Mesenchymal stem cell (in vitro differentiated cells and primary cell): ENCODE data around the gene UBAC2.
"Not testable (repeated sequence)": the region's sequence is repeated elsewhere in the genome, so short reads cannot be mapped to it uniquely, and the experiment has no call there.

Experiments
- DNase-seq: peaks from one replicate; pipeline ENCODE4 v3.0.0-alpha.2; 2013
- H2AFZ ChIP-seq: one replicate; pipeline ENCODE4 v1.6.1; 2013; ENCODE audit warnings: low read depth, mild to moderate bottlenecking, control low read depth, inconsistent platforms, low read length, moderate library complexity
- H2AK5ac ChIP-seq: 2 replicates; pipeline ENCODE4 v1.6.1; 2013; ENCODE audit warnings: low read length, moderate library complexity, mild to moderate bottlenecking, inconsistent platforms; ENCODE audit not compliant: severe bottlenecking
- H2BK120ac ChIP-seq: one replicate; pipeline ENCODE4 v1.6.1; 2013; ENCODE audit warnings: low read depth, mild to moderate bottlenecking, inconsistent platforms, low read length, moderate library complexity
- H2BK12ac ChIP-seq, 2 experiments: one replicate each; pipeline ENCODE4 v1.6.1; 2013; ENCODE audit warnings: inconsistent platforms in 2 of 2, low read length in 2 of 2, mild to moderate bottlenecking in 2 of 2, moderate library complexity in 2 of 2, control low read depth in 1 of 2
- H2BK15ac ChIP-seq: one replicate; pipeline ENCODE4 v1.6.1; 2013; ENCODE audit warnings: mild to moderate bottlenecking, low read depth, inconsistent platforms; ENCODE audit not compliant: poor library complexity, severe bottlenecking
- H2BK5ac ChIP-seq: 2 replicates; pipeline ENCODE4 v1.6.1; 2013; ENCODE audit warnings: low read depth, mild to moderate bottlenecking, low read length, control low read depth, inconsistent platforms; ENCODE audit not compliant: poor library complexity, severe bottlenecking
- H3K14ac ChIP-seq, 2 experiments: one replicate each; pipeline ENCODE4 v1.6.1; 2013; ENCODE audit warnings: inconsistent platforms in 2 of 2, low read length in 2 of 2, control low read depth in 1 of 2, mild to moderate bottlenecking in 1 of 2, moderate library complexity in 1 of 2
- H3K18ac ChIP-seq, 2 experiments: one replicate each; pipeline ENCODE4 v1.6.1; 2013; ENCODE audit warnings: inconsistent platforms in 2 of 2, low read length in 2 of 2, control low read depth in 1 of 2, low read depth in 1 of 2, mild to moderate bottlenecking in 1 of 2
- H3K23ac ChIP-seq, 2 experiments: one replicate each; pipeline ENCODE4 v1.6.1; 2013; ENCODE audit warnings: inconsistent platforms in 2 of 2, low read length in 2 of 2, mild to moderate bottlenecking in 2 of 2, moderate library complexity in 2 of 2, control low read depth in 1 of 2
- H3K27ac ChIP-seq: 2 replicates; pipeline ENCODE4 v1.5.1; 2013; ENCODE audit warnings: mild to moderate bottlenecking, moderate library complexity, low read length, control low read depth, inconsistent platforms; ENCODE audit not compliant: poor library complexity, severe bottlenecking
- H3K27me3 ChIP-seq, 2 experiments: 2 replicates each; pipeline versions ENCODE4 v1.6.1 to v1.7.0; 2013; ENCODE audit warnings: low read length in 2 of 2, mild to moderate bottlenecking in 2 of 2, moderate library complexity in 2 of 2, control low read depth in 1 of 2, inconsistent platforms in 1 of 2; ENCODE audit not compliant: control insufficient read depth in 1 of 2, insufficient read depth in 1 of 2
- H3K36me3 ChIP-seq, 2 experiments: 2 replicates each; pipeline versions ENCODE4 v1.6.1 to v1.7.0; 2013; ENCODE audit warnings: low read length in 2 of 2, control low read depth in 1 of 2, inconsistent platforms in 1 of 2, low read depth in 1 of 2, mild to moderate bottlenecking in 1 of 2; ENCODE audit not compliant: insufficient read depth in 2 of 2, control insufficient read depth in 1 of 2
- H3K4ac ChIP-seq, 2 experiments: one replicate each; pipeline ENCODE4 v1.6.1; 2013; ENCODE audit warnings: inconsistent platforms in 2 of 2, low read length in 2 of 2, mild to moderate bottlenecking in 2 of 2, moderate library complexity in 2 of 2, control low read depth in 1 of 2, low read depth in 1 of 2
- H3K4me1 ChIP-seq: 2 replicates; pipeline ENCODE4 v1.6.1; 2013; ENCODE audit warnings: low read depth, low read length, control low read depth; ENCODE audit not compliant: control insufficient read depth, insufficient read depth
- H3K4me2 ChIP-seq: 2 replicates; pipeline ENCODE4 v1.6.1; 2013; ENCODE audit warnings: low read length, mild to moderate bottlenecking, inconsistent platforms; ENCODE audit not compliant: poor library complexity, severe bottlenecking
- H3K4me3 ChIP-seq, 2 experiments: 2 replicates each; pipeline versions ENCODE4 v1.5.1 to v1.7.0; 2013; ENCODE audit warnings: low read length in 2 of 2, mild to moderate bottlenecking in 2 of 2, control low read depth in 1 of 2, low read depth in 1 of 2; ENCODE audit not compliant: insufficient read depth in 1 of 2
- H3K79me1 ChIP-seq: replicated peaks from 2 replicates; pipeline ENCODE4 v1.6.1; 2013; ENCODE audit warnings: mild to moderate bottlenecking, control low read depth, low read length, inconsistent platforms; ENCODE audit not compliant: poor library complexity, severe bottlenecking
- H3K9ac ChIP-seq: 2 replicates; pipeline ENCODE4 v1.7.0; 2013; ENCODE audit warnings: mild to moderate bottlenecking, low read length, moderate library complexity
- H3K9me3 ChIP-seq: 2 replicates; pipeline ENCODE4 v1.7.0; 2013; ENCODE audit warnings: mild to moderate bottlenecking, low read length; ENCODE audit not compliant: control insufficient read depth
- H4K8ac ChIP-seq: one replicate; pipeline ENCODE4 v1.6.1; 2013; ENCODE audit warnings: inconsistent platforms, mild to moderate bottlenecking, low read length, moderate library complexity
- H4K91ac ChIP-seq: one replicate; pipeline ENCODE4 v1.6.1; 2013; ENCODE audit warnings: mild to moderate bottlenecking, low read length, inconsistent platforms
- WGBS: methylation state at CpG from one replicate; pipeline ENCODE4 v1.1.7; 2013; ENCODE audit warnings: mixed read lengths; 5-methylcytosine and 5-hydroxymethylcytosine counted together

UBAC2 gene

DNA sequence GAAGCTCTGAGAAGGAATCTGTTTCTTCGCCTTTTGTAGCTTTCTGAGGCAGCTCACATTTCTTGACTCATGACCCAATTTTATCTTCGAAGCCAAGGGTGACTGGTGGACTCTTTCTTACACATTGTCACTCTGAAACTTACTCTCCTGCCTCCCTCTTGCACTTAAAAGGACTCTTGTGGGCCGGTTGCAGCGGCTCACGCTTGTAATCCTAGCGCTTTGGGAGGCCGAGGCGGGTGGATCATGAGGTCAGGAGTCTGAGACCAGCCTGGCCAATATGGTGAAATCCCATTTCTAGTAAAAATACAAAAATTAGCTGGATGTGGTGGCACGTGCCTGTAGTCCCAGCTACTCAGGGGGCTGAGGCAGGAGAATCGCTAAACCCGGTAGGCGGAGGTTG lies 29.9 kb downstream of the UBAC2 start:
- not testable (repeated sequence) for DNase-seq, H2BK15ac ChIP-seq
- peaks cover 13% of the 10 kb centered on the region for H3K4me1 ChIP-seq

DNA sequence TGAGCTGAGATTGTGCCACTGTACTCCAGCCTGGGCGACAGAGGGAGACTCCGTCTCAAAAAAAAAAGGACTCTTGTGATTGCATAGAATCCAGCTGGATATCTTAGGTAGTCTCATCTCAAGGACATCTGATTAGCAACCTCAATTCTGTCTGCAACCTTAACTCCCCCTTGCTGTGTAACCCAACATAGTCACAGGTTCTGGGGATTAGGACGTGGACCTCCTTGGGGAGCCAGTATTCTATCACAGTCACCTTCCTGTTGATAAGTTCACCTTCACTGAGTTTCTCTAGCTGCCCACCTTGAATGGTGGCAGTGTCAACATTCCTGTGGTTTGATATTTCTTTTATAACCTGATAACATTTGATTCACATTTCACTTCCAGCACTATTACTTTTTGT lies 30.3 kb downstream of the UBAC2 start:
- Histone ChIP-seq H2BK5ac (no peak overlapping the region), H3K9ac (no peak overlapping the region), H2BK15ac (no peak overlapping the region), H3K9me3 (no peaks in the 10 kb centered on the region), H2BK120ac (no peak overlapping the region), H3K36me3 (peaks cover 0 to 3% of the 10 kb centered on the region in 2 experiments), H3K4me3 (no peak overlapping the region), H4K8ac (no peak overlapping the region), H2AFZ (no peak overlapping the region), H3K18ac (no peak overlapping the region), H3K27me3 (no peaks in the 10 kb centered on the region), H2BK12ac (peak overlapping the region in 1 of 2 experiments; percentile 31), H3K27ac (no peak overlapping the region), H4K91ac (no peak overlapping the region), H2AK5ac (no peak overlapping the region), H3K14ac (no peak overlapping the region), H3K4me2 (no peak overlapping the region), H3K23ac (no peak overlapping the region), H3K79me1 (peaks cover 22% of the 10 kb centered on the region), H3K4ac (no peak overlapping the region), H3K4me1 (peaks cover 13% of the 10 kb centered on the region)
- 97% methylated on average over 3 of the region's 3 CpGs for WGBS
- no peak for DNase-seq

More for the DNA sequence above, 29.9 kb downstream of the UBAC2 start:
- H3K14ac ChIP-seq = peak overlapping the region in 1 of 2 experiments; percentile 12
- not testable (repeated sequence) for H3K27ac ChIP-seq, H2BK5ac ChIP-seq, H3K27me3 ChIP-seq, H2AFZ ChIP-seq, H4K91ac ChIP-seq, H3K4me2 ChIP-seq, H3K36me3 ChIP-seq, H3K23ac ChIP-seq, H2BK120ac ChIP-seq, H3K9me3 ChIP-seq, H2AK5ac ChIP-seq, H3K4me3 ChIP-seq, H3K9ac ChIP-seq
- H4K8ac ChIP-seq = peak overlapping the region; percentile 42
- peaks cover 23% of the 10 kb centered on the region for H3K79me1 ChIP-seq
- WGBS = 95% methylated on average over 12 of the region's 12 CpGs
- H3K4ac ChIP-seq = peak overlapping the region in 1 of 2 experiments; percentile 30
- peak overlapping the region in 1 of 2 experiments; percentile 32 for H3K18ac ChIP-seq
- H2BK12ac ChIP-seq = peak overlapping the region in 1 of 2 experiments; percentile 55

DNA sequence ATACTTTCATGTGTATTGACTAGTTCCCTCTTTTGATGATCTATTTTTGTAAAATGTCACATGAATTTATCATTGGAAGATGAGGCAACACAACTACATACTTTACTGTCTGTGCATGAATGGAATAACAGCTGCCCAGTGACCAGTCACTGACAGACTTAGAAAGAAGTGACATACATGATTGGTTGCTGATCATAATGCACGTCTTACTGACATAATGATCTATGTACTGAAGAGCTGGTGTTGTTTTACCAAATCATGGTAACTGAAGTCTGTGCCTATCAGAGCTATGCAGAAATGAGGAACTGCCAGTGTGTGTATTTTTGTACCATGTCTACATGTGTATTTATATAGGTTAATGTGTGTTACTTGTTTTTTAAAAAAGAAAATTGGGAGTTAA lies 31.1 kb downstream of the UBAC2 start:
- Histone ChIP-seq H3K9ac (no peak overlapping the region), H3K18ac (no peak overlapping the region), H3K79me1 (peaks cover 18% of the 10 kb centered on the region), H3K23ac (no peak overlapping the region), H3K4ac (no peak overlapping the region), H2AK5ac (no peak overlapping the region), H4K91ac (no peak overlapping the region), H2AFZ (no peak overlapping the region), H3K27me3 (no peaks in the 10 kb centered on the region), H2BK120ac (no peak overlapping the region), H3K14ac (no peak overlapping the region), H3K9me3 (no peaks in the 10 kb centered on the region), H2BK15ac (no peak overlapping the region), H3K4me2 (no peak overlapping the region), H4K8ac (no peak overlapping the region), H3K36me3 (peaks cover 0 to 3% of the 10 kb centered on the region in 2 experiments), H2BK12ac (no peak overlapping the region), H2BK5ac (no peak overlapping the region), H3K27ac (no peak overlapping the region), H3K4me1 (peaks cover 13% of the 10 kb centered on the region), H3K4me3 (no peak overlapping the region)
- WGBS = 89% methylated on average over 1 of the region's 1 CpG
- no peak for DNase-seq

DNA sequence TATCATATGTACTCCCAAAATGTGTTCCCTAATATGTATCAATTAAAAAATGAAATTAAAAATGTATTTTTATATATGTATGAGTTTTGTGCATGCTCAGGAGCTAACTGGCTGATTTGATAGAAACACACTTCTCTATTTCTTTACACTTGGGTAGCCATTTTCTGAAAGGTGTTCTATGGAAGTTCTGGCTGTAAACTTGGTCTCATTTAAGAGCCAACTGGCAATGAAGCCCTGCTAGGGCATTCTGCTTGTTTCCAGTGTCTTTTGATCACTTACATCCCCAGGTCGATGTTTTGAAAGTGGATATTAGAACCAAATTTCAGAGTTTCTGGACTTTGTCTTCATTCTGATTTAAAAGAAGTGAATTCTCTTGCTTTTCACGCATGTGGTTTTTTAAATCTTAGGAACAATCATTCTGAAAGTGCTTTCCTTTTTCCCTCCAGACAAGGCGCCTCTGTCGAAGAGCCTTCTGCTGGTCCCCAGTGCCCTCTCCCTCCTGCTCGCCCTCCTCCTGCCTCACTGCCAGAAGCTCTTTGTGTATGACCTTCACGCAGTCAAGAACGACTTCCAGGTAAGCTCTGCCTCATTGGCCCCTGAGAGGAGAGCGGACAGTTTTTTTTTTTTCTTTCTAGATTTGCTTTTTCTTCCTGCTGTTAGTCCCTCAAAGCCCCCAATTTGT lies 37.5 kb downstream of the UBAC2 start:
- no peak overlapping the region for H3K4ac ChIP-seq
- no peak overlapping the region for H2AFZ ChIP-seq
- peaks cover 8 to 22% of the 10 kb centered on the region in 2 experiments for H3K36me3 ChIP-seq
- no peak overlapping the region for H4K8ac ChIP-seq
- no peak overlapping the region for H4K91ac ChIP-seq
- H3K23ac ChIP-seq = no peak overlapping the region
- H2AK5ac ChIP-seq = no peak overlapping the region
- no peak overlapping the region for H3K14ac ChIP-seq
- 99% methylated on average over 7 of the region's 8 CpGs for WGBS
- no peak overlapping the region for H2BK5ac ChIP-seq
- no peak overlapping the region for H2BK120ac ChIP-seq
- no peak overlapping the region for H2BK12ac ChIP-seq
- H3K18ac ChIP-seq = no peak overlapping the region
- H3K27ac ChIP-seq = no peak overlapping the region
- H3K4me2 ChIP-seq = no peak overlapping the region
- H3K4me1 ChIP-seq = peaks cover 2% of the 10 kb centered on the region
- no peak for DNase-seq
- no peak overlapping the region for H3K9ac ChIP-seq
- H2BK15ac ChIP-seq = no peak overlapping the region
- H3K79me1 ChIP-seq = peaks cover 29% of the 10 kb centered on the region
- no peaks in the 10 kb centered on the region for H3K9me3 ChIP-seq
- H3K4me3 ChIP-seq = no peak overlapping the region
- no peaks in the 10 kb centered on the region for H3K27me3 ChIP-seq
